RWPE1 (cell line): ENCODE data around the gene AACS.

Experiments used
- CTCF ChIA-PET: fragments of 350-600 bp; sonication (Branson Sonifier 250); formaldehyde crosslinking; extraction: SDS; loops from one replicate; lab custom pipeline; 2021; lab: Yijun Ruan, JAX
- POLR2A ChIA-PET: fragments of 400-600 bp; formaldehyde crosslinking; extraction: SDS; loops from one replicate; lab custom pipeline; 2020; ENCODE audit warnings: antibody characterized with exemption; ENCODE audit not compliant: low non-redundant PET; lab: Yijun Ruan, JAX
- DNase-seq: peaks from one replicate; pipeline ENCODE4 v3.0.0; 2012; ENCODE audit warnings: low spot score
- H3K27ac ChIP-seq: fragments of 450-650 bp; 2 replicates; pipeline ENCODE4 v1.5.1; 2017
- CTCF ChIP-seq: fragments of 450-650 bp; conservative IDR thresholded peaks from 2 replicates; pipeline ENCODE4 v1.5.1; 2017; ENCODE audit warnings: low read depth, mild to moderate bottlenecking

Gene AACS

GRCh38 chr12:125132698-125133400 is 67.6 kb downstream of the AACS start:
- TF ChIP-seq CTCF, result no peak
- no peak overlapping the region for H3K27ac ChIP-seq
- POLR2A ChIA-PET, result interaction anchor here (0.6 kb wide), 1 partner anchor 26 kb away, joined by 3 read pairs; no protein-coding TSS in a partner anchor
- CTCF ChIA-PET, result interaction anchor here (0.5 to 0.7 kb wide), 2 partner anchors 59 to 971 kb away, joined by 3 read pairs; no protein-coding TSS in a partner anchor
- DNase-seq, result no peak

- POLR2A ChIA-PET, result no interaction called here
- CTCF ChIA-PET, result no interaction called here
- no peak for TF ChIP-seq CTCF
- no peak for DNase-seq
- no peak overlapping the region for H3K27ac ChIP-seq
These were observed 68.4 kb downstream of the AACS start for GRCh38 chr12:125133616-125134015.

- DNase-seq, result no peak
- ChIA-PET POLR2A (no interaction called here), CTCF (interaction anchor here (0.6 kb wide), 1 partner anchor 11 kb away, joined by 3 read pairs; no protein-coding TSS in a partner anchor)
- TF ChIP-seq CTCF, result no peak
- H3K27ac ChIP-seq, result no peak overlapping the region
These were observed 69.3 kb downstream of the AACS start for GRCh38 chr12:125134576-125134975.

- POLR2A ChIA-PET, result no interaction called here
- no peak for TF ChIP-seq CTCF
These were observed 70.7 kb downstream of the AACS start for GRCh38 chr12:125135906-125136305.

GRCh38 chr12:125136702-125137101 is 71.5 kb downstream of the AACS start:
- ChIA-PET CTCF (no interaction called here), POLR2A (no interaction called here)
- no peak for DNase-seq
- TF ChIP-seq CTCF, result no peak
- H3K27ac ChIP-seq, result no peak overlapping the region

More at GRCh38 chr12:125135906-125136305, 70.7 kb downstream of the AACS start:
- no peak overlapping the region for H3K27ac ChIP-seq
- CTCF ChIA-PET, result no interaction called here
- no peak for DNase-seq

GRCh38 chr12:125137766-125138344 is 72.6 kb downstream of the AACS start:
- no peak for TF ChIP-seq CTCF
- POLR2A ChIA-PET, result no interaction called here
- CTCF ChIA-PET, result no interaction called here
- no peak overlapping the region for H3K27ac ChIP-seq
- DNase-seq, result no peak
